KMS-11 (cell line): ENCODE data around the gene SCNM1.

Source experiments
- H2AFZ ChIP-seq: fragments of 200-600 bp; sonication (generic); 2 replicates; pipeline ENCODE4 v1.6.1; 2016; ENCODE audit warnings: antibody characterized with exemption, mixed run types, low read depth
- H3K27ac ChIP-seq: fragments of 200-600 bp; sonication (generic); 2 replicates; pipeline ENCODE4 v1.6.1; 2016; ENCODE audit warnings: mild to moderate bottlenecking, mixed run types
- H3K27me3 ChIP-seq: fragments of 200-600 bp; sonication (generic); 2 replicates; pipeline ENCODE4 v1.6.1; 2017; ENCODE audit warnings: mild to moderate bottlenecking, low read depth, mixed run types, moderate library complexity; ENCODE audit not compliant: insufficient read depth
- H3K36me3 ChIP-seq: fragments of 200-600 bp; sonication (generic); 2 replicates; pipeline ENCODE4 v1.6.1; 2017; ENCODE audit warnings: mild to moderate bottlenecking, mixed run types; ENCODE audit not compliant: insufficient read depth
- H3K4me1 ChIP-seq: fragments of 200-600 bp; sonication (generic); 2 replicates; pipeline ENCODE4 v1.6.1; 2016; ENCODE audit warnings: mild to moderate bottlenecking, low read depth, mixed run types; ENCODE audit not compliant: poor library complexity, severe bottlenecking
- H3K4me2 ChIP-seq: fragments of 200-600 bp; sonication (generic); 2 replicates; pipeline ENCODE4 v1.7.0; 2016; ENCODE audit warnings: mild to moderate bottlenecking, mixed run types
- H3K4me3 ChIP-seq: fragments of 200-600 bp; sonication (generic); IDR thresholded peaks from 2 replicates; pipeline ENCODE4 v1.6.1; 2017; ENCODE audit warnings: low read depth, low read length, mixed read lengths; ENCODE audit not compliant: insufficient read depth
- H3K79me2 ChIP-seq: fragments of 200-600 bp; sonication (generic); 2 replicates; pipeline ENCODE4 v1.6.1; 2016; ENCODE audit warnings: low read depth, mixed run types; ENCODE audit not compliant: insufficient read depth
- H3K9ac ChIP-seq: fragments of 200-600 bp; sonication (generic); 2 replicates; pipeline ENCODE4 v1.6.1; 2016; ENCODE audit warnings: mild to moderate bottlenecking, mixed run types
- H4K20me1 ChIP-seq: fragments of 200-600 bp; sonication (generic); 2 replicates; pipeline ENCODE4 v1.6.1; 2016; ENCODE audit warnings: mild to moderate bottlenecking, mixed run types; ENCODE audit not compliant: insufficient read depth
- CTCF ChIP-seq: fragments of 200-600 bp; sonication (generic); conservative IDR thresholded peaks from 2 replicates; pipeline ENCODE4 v1.6.1; 2017; ENCODE audit warnings: low read depth, mild to moderate bottlenecking, antibody characterized with exemption, low read length, moderate library complexity, mixed read lengths

Gene SCNM1

DNA sequence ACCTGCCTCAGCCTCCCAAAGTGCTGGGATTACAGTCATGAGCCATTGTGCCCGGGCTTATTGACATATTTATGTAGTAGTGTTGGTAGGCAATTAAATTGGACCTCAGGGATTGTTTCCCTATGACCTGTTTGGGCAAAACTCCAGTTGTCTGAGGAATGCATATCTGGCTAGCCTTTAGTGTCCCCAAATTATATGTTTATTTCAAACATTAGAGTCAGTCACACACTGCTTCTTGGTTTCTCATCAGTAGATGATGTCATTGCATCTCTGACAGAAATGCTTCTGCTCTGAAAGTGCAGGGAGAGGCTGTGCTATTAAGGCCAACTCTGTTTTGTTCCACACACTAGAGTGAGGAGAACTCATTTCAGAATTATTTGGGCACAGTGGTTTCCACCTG is 44.9 kb downstream of the SCNM1 start:
- no peak for TF ChIP-seq CTCF
- H3K27me3 ChIP-seq, result no peaks in the 10 kb centered on the region
- H3K36me3 ChIP-seq, result peaks cover 30% of the 10 kb centered on the region; the same call in 1 of the 2 replicates
- H3K4me3 ChIP-seq, result no peak overlapping the region
- no peak overlapping the region for H3K9ac ChIP-seq
- H3K79me2 ChIP-seq, result peaks cover 98% of the 10 kb centered on the region
- H4K20me1 ChIP-seq, result peaks cover 17% of the 10 kb centered on the region; the same call in 1 of the 2 replicates
- H2AFZ ChIP-seq, result no peak overlapping the region
- no peak overlapping the region for H3K27ac ChIP-seq
- H3K4me1 ChIP-seq, result peaks cover 12% of the 10 kb centered on the region
- H3K4me2 ChIP-seq, result no peak overlapping the region

DNA sequence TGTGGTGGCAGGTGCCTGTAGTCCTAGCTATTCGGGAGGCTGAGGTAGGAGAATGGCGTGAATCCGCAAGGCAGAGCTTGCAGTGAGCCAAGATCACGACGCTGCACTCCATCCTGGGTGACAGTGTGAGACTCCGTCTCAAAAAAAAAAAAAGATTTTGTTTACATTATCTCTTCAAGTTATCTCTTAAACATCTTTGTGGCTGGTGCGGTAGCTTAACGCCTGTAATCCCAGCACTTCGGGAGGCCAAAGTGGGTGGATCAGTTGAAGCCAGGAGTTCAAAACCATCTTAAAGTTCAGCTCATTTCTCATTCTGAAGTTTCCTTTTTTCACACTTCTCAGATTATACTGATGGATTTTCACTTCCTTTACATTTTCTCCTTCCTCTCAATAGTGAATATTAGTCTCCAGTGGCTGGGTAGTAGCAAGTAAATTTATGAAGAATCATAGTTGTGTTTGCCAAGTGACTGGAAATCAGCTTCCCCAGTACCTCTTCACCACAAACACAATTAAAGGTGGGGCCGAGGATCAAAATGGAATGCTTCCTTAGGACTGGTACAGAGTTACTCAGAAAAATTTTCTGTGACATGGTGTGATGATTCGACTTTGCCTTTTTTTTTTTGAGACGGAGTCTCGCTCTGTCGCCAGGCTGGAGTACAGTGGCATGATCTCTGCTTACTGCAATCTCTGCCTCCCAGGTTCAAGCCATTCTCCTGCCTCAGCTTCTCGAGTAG is 46.2 kb downstream of the SCNM1 start:
- Histone ChIP-seq H3K79me2 (peaks cover 98% of the 10 kb centered on the region), H3K9ac (no peak overlapping the region), H3K27ac (no peak overlapping the region), H3K4me1 (peaks cover 23% of the 10 kb centered on the region), H3K4me3 (no peak overlapping the region), H3K27me3 (no peaks in the 10 kb centered on the region), H3K4me2 (no peak overlapping the region), H4K20me1 (peaks cover 17% of the 10 kb centered on the region; the same call in 1 of the 2 replicates), H2AFZ (no peak overlapping the region), H3K36me3 (peaks cover 22% of the 10 kb centered on the region; the same call in 1 of the 2 replicates)
- TF ChIP-seq CTCF, result no peak

GRCh38 chr1:151213560-151213959 is 47.6 kb downstream of the SCNM1 start:
- H4K20me1 ChIP-seq, result peaks cover 17% of the 10 kb centered on the region; the same call in 1 of the 2 replicates

More at GRCh38 chr1:151213560-151213959, 47.6 kb downstream of the SCNM1 start:
- Histone ChIP-seq H3K27me3 (no peaks in the 10 kb centered on the region), H3K36me3 (peaks cover 12% of the 10 kb centered on the region; the same call in 1 of the 2 replicates), H3K9ac (no peak overlapping the region), H3K4me3 (no peak overlapping the region), H3K79me2 (peaks cover 98% of the 10 kb centered on the region), H3K27ac (no peak overlapping the region; the same call in 1 of the 2 replicates), H3K4me1 (peaks cover 37% of the 10 kb centered on the region), H3K4me2 (no peak overlapping the region), H2AFZ (no peak overlapping the region)
- TF ChIP-seq CTCF, result no peak
